MCF 10A (cell line): ENCODE results near the gene SLC35E1. TPM values are rescaled to one million over a fixed set of nuclear protein-coding genes. Genes with fewer than 3 reads are reported as not detected.

Experiments
- BruUV-seq: library from RNA; stranded (reverse); fragments of 400-500 nt; replicated peaks from 2 replicates; lab custom pipeline; 2021; lab: Mats Ljungman, UMichigan
- CTCF ChIA-PET: fragments of 300-600 bp; sonication (Branson Sonifier 250); formaldehyde crosslinking; extraction: SDS; loops from one replicate; lab custom pipeline; 2021; ENCODE audit warnings: antibody characterized with exemption, inconsistent platforms; lab: Yijun Ruan, JAX
- POLR2A ChIA-PET: fragments of 300-600, 350-650 bp; sonication (Branson Sonifier 250); formaldehyde crosslinking; extraction: SDS; loops from one replicate; lab custom pipeline; 2020; ENCODE audit warnings: antibody characterized with exemption, inconsistent platforms; lab: Yijun Ruan, JAX
- DNase-seq: peaks from one replicate; pipeline ENCODE4 v3.0.0-alpha.2; 2018; ENCODE audit not compliant: unreplicated experiment
- H3K27ac Mint-ChIP-seq: one replicate; pipeline ENCODE4 v1.8.0; 2022; ENCODE audit warnings: mild to moderate bottlenecking, low read depth, mixed read lengths; ENCODE audit not compliant: unreplicated experiment
- H3K27me3 Mint-ChIP-seq: one replicate; pipeline ENCODE4 v1.8.0; 2022; ENCODE audit warnings: mixed read lengths; ENCODE audit not compliant: insufficient read depth, unreplicated experiment
- H3K36me3 Mint-ChIP-seq: one replicate; pipeline ENCODE4 v1.8.0; 2022; ENCODE audit warnings: mild to moderate bottlenecking, moderate library complexity, mixed read lengths; ENCODE audit not compliant: insufficient read depth, unreplicated experiment
- H3K4me1 Mint-ChIP-seq: one replicate; pipeline ENCODE4 v1.8.0; 2022; ENCODE audit warnings: mixed read lengths; ENCODE audit not compliant: insufficient read depth, unreplicated experiment
- H3K4me3 Mint-ChIP-seq: one replicate; pipeline ENCODE4 v1.8.0; 2022; ENCODE audit warnings: mild to moderate bottlenecking, moderate library complexity, mixed read lengths; ENCODE audit not compliant: unreplicated experiment
- H3K9me3 Mint-ChIP-seq: one replicate; pipeline ENCODE4 v1.8.0; 2022; ENCODE audit warnings: mixed read lengths; ENCODE audit not compliant: unreplicated experiment
- intact Hi-C: fragments of 100-400 bp; cut with micrococcal nuclease; formaldehyde crosslinking; loops from 2 replicates; pipeline ENCODE4 v1.14.1; 2022
- total RNA-seq: library from RNA; stranded (reverse); gene quantifications from 2 replicates; pipeline ENCODE4 v1.2.3, GENCODE V29; 2022
- TF ChIP-seq, protein P1 (sequence below): fragments of 200-600 bp; IDR thresholded peaks from one replicate; pipeline ENCODE4 v1.8.0; 2022; ENCODE audit warnings: antibody characterized with exemption, mild to moderate bottlenecking; ENCODE audit not compliant: unreplicated experiment

Gene SLC35E1
- total RNA-seq, 1 experiment from 2014 or later = 62.6 TPM

- TF ChIP-seq, protein P1, sequence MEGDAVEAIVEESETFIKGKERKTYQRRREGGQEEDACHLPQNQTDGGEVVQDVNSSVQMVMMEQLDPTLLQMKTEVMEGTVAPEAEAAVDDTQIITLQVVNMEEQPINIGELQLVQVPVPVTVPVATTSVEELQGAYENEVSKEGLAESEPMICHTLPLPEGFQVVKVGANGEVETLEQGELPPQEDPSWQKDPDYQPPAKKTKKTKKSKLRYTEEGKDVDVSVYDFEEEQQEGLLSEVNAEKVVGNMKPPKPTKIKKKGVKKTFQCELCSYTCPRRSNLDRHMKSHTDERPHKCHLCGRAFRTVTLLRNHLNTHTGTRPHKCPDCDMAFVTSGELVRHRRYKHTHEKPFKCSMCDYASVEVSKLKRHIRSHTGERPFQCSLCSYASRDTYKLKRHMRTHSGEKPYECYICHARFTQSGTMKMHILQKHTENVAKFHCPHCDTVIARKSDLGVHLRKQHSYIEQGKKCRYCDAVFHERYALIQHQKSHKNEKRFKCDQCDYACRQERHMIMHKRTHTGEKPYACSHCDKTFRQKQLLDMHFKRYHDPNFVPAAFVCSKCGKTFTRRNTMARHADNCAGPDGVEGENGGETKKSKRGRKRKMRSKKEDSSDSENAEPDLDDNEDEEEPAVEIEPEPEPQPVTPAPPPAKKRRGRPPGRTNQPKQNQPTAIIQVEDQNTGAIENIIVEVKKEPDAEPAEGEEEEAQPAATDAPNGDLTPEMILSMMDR = no peak
- Mint-ChIP-seq H3K36me3 (no peaks in the 10 kb centered on the region), H3K27me3 (no peaks in the 10 kb centered on the region), H3K27ac (peak overlapping the region; percentile 11), H3K9me3 (no peaks in the 10 kb centered on the region), H3K4me3 (no peak overlapping the region), H3K4me1 (peaks cover 25% of the 10 kb centered on the region)
- ChIA-PET POLR2A (interaction anchor here (1.1 to 1.2 kb wide), 2 partner anchors 12 to 15 kb away, joined by 3 read pairs; no protein-coding TSS in a partner anchor), CTCF (no interaction called here)
- DNase-seq = no peak
- intact Hi-C loops = no loop called here
- no TSS peak for BruUV-seq
Measured at GRCh38 chr19:16595097-16595496, 22.9 kb upstream of the SLC35E1 start.

DNA sequence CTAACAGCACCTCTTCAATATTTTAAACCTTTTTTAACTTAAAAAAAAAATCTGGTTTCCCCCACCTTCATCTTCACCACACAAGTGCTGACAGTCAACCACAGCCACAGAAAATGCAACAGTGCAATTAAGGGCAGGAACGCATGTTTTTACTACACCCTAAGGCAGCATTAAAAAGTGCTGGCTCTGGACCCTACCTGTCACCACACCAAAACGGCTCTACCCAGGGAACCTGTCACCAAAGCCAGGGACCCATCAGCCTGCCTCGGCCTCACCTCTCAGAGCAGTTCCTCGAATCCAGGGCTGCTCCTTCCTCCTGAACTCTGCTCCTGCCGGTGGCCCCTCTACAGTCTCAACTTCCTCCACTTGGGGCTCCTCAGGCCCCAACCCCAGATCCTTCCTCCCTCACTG, 22.5 kb upstream of the SLC35E1 start:
- intact Hi-C loops = no loop called here
- BruUV-seq = no TSS peak
- H3K9me3 Mint-ChIP-seq = no peaks in the 10 kb centered on the region
- H3K4me1 Mint-ChIP-seq = peaks cover 25% of the 10 kb centered on the region
- ChIA-PET CTCF (no interaction called here), POLR2A (interaction anchor here (1.1 kb wide), 1 partner anchor 15 kb away, joined by 3 read pairs; no protein-coding TSS in a partner anchor)
- H3K27me3 Mint-ChIP-seq = no peaks in the 10 kb centered on the region
- TF ChIP-seq, protein P1 = no peak
- no peak for DNase-seq
- H3K4me3 Mint-ChIP-seq = no peak overlapping the region
- peak overlapping the region; percentile 11 for H3K27ac Mint-ChIP-seq
- no peaks in the 10 kb centered on the region for H3K36me3 Mint-ChIP-seq

DNA sequence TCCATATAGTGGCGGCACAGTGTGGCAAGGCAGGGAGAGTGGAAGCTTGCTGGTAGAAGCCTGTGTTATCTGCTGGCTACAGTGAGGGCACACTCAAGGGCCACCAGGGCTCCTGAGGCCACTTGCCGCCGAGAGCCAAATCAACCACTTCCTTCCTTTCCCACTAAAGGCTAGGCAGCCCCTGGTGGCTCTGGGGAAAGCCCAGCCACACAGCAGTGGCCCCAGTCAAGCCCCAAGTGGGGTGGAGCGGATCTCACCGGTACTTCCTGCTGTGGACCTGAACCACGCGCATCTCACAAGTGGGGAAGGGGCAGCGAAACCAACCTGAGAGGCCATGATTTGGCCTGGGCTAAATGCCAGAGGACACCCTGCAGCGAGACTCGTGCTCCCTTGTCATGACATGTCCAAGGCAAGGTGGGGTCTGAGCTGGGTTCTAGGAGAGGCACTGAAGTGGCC, 21.9 kb upstream of the SLC35E1 start:
- H3K4me1 Mint-ChIP-seq = peaks cover 25% of the 10 kb centered on the region
- ChIA-PET CTCF (no interaction called here), POLR2A (no interaction called here)
- no peak overlapping the region for H3K4me3 Mint-ChIP-seq
- no peak overlapping the region for H3K27ac Mint-ChIP-seq
- BruUV-seq = no TSS peak
- H3K9me3 Mint-ChIP-seq = no peaks in the 10 kb centered on the region
- intact Hi-C loops = no loop called here
- H3K36me3 Mint-ChIP-seq = no peaks in the 10 kb centered on the region
- no peak for DNase-seq
- TF ChIP-seq, protein P1 = no peak
- no peaks in the 10 kb centered on the region for H3K27me3 Mint-ChIP-seq

- no peaks in the 10 kb centered on the region for H3K36me3 Mint-ChIP-seq
- H3K27me3 Mint-ChIP-seq = no peaks in the 10 kb centered on the region
- POLR2A ChIA-PET = no interaction called here
- TF ChIP-seq, protein P1 = no peak
- H3K4me1 Mint-ChIP-seq = peaks cover 25% of the 10 kb centered on the region
- DNase-seq = no peak
- H3K27ac Mint-ChIP-seq = no peak overlapping the region
- intact Hi-C loops = no loop called here
- CTCF ChIA-PET = no interaction called here
- no peaks in the 10 kb centered on the region for H3K9me3 Mint-ChIP-seq
- BruUV-seq = no TSS peak
- H3K4me3 Mint-ChIP-seq = no peak overlapping the region
Measured at GRCh38 chr19:16593181-16593580, 21.0 kb upstream of the SLC35E1 start.
